GM19328 (cell line): Measurements from ENCODE around the gene IFRD2.
A peak's percentile ranks its signal among the peaks of the same experiment; 100 is the strongest.
"Not testable (repeated sequence)": the region's sequence is repeated elsewhere in the genome, so short reads cannot be mapped to it uniquely, and the experiment has no call there.

Source experiments
- ATAC-seq: cut with Tn5 transposase; IDR thresholded peaks from one replicate; pipeline ENCODE4 v1.9.1; 2021; ENCODE audit warnings: mild to moderate bottlenecking, moderate library complexity; ENCODE audit not compliant: unreplicated experiment

The IFRD2 gene

DNA sequence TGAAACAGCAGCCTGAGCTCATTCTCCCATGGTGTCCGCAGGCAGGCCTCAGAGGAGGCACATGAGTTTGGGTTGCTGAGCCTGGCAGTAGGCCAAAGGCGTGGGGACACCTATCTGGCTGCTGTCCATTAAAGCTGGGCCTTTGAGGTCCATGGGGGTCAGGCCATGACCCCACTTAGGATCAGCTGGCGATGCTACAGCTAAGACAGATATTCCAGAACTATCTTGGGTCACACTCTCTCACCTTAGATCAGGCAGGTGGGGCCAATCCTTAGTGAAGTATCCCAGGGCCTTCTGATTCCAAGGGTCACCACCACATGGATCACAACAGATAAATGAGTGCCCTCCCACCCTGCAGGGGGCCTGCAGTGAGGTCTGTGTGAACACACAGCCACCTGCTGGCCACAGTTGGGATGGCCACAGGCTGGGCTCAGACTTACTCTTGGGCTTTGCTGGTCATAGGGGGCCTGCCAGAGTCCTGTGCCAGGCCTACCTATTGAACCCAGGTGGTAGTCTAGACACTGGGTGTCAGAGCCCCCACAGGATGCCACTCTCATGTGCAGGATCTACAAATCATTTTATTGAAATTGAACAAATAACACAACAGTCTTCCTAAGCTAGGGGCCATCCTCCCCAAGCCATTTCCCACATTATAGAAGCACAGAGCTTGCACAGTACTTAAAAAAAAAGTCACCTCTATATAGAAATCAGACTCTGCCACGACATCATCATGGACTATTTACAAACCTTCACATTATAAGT is 32.3 kb upstream of the IFRD2 start:
- no peak for ATAC-seq

GRCh38 chr3:50323614-50324199 is 31.5 kb upstream of the IFRD2 start:
- no peak for ATAC-seq

- ATAC-seq: no peak
Observed at GRCh38 chr3:50323092-50323600, 30.9 kb upstream of the IFRD2 start.

- no peak for ATAC-seq
Observed at GRCh38 chr3:50322386-50323091, 30.3 kb upstream of the IFRD2 start, which contains the start of gene HYAL2. Gene HYAL2, minus strand, starts transcription at chr3:50322745. Its CDS starts 2,256 bp downstream, at chr3:50320489.

GRCh38 chr3:50322115-50322385 is 29.8 kb upstream of the IFRD2 start:
- ATAC-seq: no peak

GRCh38 chr3:50321336-50322114 is 29.3 kb upstream of the IFRD2 start:
- ATAC-seq: peak; percentile 76

GRCh38 chr3:50320853-50321335 is 28.7 kb upstream of the IFRD2 start:
- ATAC-seq: peak; percentile 54

DNA sequence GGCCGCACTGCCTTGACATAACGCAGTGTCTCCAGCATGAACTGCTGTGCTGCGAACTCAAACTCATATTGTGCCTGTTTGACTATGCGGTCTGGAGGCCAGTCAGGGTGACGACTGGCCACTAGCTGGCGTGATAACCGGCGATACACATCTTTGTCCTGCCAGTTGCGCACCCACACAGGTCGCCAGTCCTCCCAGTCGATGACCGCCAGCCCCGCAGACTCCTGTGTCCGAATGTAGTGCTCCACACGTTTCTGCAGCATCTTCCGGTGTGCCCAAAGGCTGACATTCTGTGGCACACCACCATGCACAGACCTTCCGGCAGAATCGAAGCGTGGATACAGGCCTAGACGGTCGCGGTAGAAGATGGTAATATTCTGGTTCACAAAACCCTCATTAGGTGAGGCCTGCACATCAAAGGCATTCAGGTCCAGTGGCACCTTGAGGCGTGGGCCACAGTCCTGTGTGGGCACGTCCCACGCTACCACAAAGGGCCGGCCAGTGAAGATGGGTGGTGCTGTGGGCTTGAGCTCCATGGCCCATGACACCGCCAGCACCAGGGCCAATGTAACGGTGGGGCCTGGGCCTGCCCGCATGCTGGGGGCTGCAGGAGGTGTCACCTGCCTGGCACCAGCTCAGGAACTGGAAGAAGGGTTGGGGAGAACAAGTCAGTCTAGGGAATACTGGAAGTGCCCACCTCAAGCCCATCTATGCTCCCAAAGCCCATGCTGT is 27.8 kb upstream of the IFRD2 start:
- no peak for ATAC-seq

DNA sequence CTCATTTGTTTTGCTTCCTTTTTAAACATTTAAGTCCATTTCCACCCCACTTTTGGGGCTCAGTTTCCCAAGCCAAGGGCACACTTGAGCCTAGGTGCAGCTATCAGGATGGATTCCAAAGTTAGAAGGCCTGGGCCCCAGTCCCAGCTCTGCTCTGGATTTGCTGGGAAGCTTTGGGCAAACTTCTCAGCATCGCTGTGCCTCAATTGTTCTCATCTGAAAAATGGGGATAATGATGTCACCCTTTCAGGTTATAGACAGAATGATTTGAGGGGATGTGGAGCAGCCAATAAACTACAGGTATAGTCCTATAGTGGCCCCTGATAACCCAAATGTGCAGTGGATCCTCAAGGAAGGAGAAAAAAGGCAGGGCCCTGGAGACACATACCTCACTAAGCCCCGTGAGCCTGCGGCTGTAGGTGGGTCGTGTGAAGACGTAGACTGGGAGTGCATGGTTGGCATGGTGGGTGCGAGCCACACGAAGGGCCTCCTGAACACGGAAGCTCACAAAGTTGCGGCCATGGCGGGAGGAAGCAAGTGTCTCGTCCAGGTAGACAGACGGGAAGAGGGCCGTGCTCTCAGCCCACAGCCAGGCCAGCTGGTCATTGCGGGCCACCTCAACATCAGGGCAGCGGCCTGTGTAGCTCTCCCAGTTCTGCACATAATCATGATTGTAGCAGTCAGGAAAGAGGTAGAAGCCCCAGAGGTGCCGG is 27.1 kb upstream of the IFRD2 start:
- ATAC-seq: no peak

DNA sequence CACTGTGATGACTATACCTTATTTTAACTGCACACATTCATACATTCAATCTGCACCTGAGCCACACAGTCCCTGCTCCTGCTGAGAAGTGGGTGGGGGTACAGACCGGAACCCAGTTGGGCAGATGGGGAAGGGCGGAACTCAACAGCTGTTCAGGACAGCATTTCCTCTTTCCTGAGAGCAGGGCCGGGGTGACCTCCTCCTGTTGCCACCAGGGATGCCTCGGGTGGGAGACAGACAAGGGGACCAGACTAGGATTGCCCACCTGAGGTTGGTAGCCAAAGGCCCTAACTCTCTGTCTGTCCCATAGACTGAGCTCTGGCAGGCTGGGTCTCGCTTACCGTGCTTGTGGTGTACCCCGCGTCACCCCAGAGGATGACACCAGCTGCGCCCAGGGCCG is 26.4 kb upstream of the IFRD2 start:
- no peak for ATAC-seq

- ATAC-seq: no peak
Observed at GRCh38 chr3:50318163-50318562, 25.9 kb upstream of the IFRD2 start.

DNA sequence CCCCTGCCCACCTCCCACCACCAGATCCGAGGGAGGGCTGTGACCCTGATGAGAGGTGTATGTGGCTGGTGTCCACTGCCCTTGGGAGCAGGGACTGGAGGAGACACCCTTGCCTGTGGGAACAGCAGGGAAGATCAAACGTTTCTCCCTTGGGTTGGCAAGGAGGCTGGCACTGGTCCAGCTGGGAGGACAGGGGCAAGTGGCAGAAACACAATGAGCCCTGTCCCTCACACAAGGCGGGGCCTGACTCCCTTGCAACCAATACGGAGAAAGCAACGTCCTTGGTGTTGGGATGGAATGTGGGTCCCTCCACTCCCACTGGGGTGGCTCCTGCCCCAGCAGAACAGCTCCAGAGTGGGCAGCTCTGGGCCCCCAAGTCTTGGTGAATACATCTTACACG is 25.1 kb upstream of the IFRD2 start:
- ATAC-seq: no peak

GRCh38 chr3:50316657-50317242 is 24.5 kb upstream of the IFRD2 start:
- ATAC-seq: no peak

GRCh38 chr3:50314816-50315215 is 22.6 kb upstream of the IFRD2 start:
- ATAC-seq: no peak

- ATAC-seq: no peak
Observed at GRCh38 chr3:50314342-50314741, 22.1 kb upstream of the IFRD2 start.

- ATAC-seq: not testable (repeated sequence)
Observed at GRCh38 chr3:50312041-50312440, 19.8 kb upstream of the IFRD2 start.

GRCh38 chr3:50304601-50305000 is 12.4 kb upstream of the IFRD2 start:
- ATAC-seq: no peak

DNA sequence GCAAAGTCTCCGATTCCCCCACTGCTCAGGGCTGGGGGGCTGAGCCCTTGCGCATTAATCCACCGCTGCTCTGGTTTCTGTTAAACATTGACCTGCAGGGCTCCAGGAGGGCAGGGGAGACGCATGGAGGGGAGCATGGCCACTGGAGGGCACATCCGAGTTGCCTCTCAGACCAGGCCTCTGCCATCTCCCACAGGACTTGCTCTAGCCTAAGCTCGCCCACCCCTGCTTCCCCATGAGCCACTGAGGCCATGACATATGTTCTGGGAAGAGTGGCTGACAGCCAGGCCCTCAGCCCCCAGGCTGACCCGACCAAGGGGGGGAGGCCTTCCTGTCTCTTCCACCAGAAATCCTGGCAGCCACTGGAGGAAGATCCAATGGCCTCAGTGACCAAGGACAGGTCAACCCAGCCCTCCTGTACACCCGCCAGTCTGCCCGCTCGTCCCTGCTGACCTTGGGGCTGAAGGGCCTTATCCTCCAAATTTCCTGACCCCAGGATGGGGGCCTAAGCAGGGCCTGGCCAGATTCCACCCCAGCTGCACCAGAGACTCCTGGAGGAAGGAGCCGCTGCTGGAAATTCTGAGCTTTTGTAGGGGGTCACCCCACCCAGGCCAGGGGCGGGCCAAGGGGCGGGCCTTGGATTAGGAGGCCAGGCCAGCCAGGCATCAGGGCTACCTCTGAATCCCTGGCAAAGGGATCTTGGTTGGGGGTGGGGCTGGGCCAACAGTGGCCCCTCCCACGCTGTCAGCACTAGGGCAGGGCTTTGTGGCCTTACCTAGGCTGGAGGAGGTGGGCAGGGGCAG is 11.0 kb upstream of the IFRD2 start, which contains the start of gene HYAL1:
Gene HYAL1 (minus strand): TSS at position 562 of the 803 bp plus-strand sequence. CDS start 618 bp downstream, outside the sequence.
- ATAC-seq: no peak
